Epithelial cell of proximal tubule (primary cell): ENCODE data around the gene ANKRD34A. TPM values are rescaled to one million over a fixed set of nuclear protein-coding genes. Genes with fewer than 3 reads are reported as not detected.

Source experiments
- DNase-seq: peaks from one replicate; pipeline ENCODE4 v3.0.0-alpha.2; 2011; ENCODE audit warnings: low read depth
- H3K4me3 ChIP-seq: 2 replicates; pipeline ENCODE4 v1.5.1; 2011; ENCODE audit warnings: low read depth, mild to moderate bottlenecking, low read length
- total RNA-seq: library from RNA; depleted of rRNA; stranded (reverse); fragments of >200 nt; gene quantifications from 2 replicates; pipeline ENCODE4 v1.2.3, GENCODE V29; 2015
- TF ChIP-seq, protein P1 (sequence below): conservative IDR thresholded peaks from 2 replicates; pipeline ENCODE4 v1.5.1; 2012; ENCODE audit warnings: low read depth, mild to moderate bottlenecking, low read length

Gene ANKRD34A
- total RNA-seq, 1 donor from 2014 or later = 0.06 TPM

DNA sequence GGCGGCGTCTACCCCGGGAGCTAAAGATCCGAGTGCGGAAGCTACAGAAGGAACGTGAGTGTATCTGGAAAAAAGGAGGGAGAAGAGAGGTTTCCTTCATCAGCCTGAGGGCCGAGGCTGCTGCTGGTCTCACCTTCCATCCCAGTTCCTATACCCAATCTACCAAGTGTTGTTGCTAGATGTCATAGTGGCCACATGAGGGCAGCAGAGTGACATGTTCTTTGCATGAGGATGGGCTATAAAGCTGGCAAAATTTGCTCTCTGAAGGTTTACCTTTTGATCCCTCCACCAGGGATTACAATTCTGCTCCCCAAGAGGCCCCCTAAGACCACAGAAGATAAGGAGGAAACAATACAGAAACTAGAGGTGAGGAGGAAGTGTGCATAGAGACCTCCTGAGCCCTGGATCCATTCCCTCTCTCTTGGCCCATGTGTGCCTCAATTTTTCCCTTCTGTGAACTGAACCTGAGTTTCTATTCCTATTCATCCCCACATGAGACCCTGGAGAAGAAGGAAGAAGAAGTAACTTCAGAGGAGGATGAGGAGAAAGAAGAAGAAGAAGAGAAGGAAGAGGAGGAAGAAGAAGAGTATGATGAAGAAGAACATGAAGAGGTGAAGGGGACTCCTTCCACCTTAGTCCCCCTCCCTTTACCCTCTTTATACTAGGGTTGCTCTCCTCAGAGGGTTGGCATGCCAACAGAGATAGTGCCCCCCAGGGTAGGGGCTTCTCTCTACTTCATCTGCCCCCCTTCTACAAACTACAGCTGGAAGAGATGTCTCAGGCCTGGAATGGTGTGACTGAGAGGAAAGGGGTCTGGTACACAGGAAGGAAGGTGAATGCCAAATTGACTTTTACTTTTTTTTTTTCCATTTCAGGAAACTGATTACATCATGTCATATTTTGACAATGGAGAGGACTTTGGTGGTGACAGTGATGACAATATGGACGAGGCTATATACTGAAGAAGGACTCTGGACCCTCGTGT, 13.4 kb upstream of the ANKRD34A start:
- DNase-seq = no peak
- H3K4me3 ChIP-seq = no peak overlapping the region
- TF ChIP-seq, protein P1, sequence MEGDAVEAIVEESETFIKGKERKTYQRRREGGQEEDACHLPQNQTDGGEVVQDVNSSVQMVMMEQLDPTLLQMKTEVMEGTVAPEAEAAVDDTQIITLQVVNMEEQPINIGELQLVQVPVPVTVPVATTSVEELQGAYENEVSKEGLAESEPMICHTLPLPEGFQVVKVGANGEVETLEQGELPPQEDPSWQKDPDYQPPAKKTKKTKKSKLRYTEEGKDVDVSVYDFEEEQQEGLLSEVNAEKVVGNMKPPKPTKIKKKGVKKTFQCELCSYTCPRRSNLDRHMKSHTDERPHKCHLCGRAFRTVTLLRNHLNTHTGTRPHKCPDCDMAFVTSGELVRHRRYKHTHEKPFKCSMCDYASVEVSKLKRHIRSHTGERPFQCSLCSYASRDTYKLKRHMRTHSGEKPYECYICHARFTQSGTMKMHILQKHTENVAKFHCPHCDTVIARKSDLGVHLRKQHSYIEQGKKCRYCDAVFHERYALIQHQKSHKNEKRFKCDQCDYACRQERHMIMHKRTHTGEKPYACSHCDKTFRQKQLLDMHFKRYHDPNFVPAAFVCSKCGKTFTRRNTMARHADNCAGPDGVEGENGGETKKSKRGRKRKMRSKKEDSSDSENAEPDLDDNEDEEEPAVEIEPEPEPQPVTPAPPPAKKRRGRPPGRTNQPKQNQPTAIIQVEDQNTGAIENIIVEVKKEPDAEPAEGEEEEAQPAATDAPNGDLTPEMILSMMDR = peak; percentile 91

DNA sequence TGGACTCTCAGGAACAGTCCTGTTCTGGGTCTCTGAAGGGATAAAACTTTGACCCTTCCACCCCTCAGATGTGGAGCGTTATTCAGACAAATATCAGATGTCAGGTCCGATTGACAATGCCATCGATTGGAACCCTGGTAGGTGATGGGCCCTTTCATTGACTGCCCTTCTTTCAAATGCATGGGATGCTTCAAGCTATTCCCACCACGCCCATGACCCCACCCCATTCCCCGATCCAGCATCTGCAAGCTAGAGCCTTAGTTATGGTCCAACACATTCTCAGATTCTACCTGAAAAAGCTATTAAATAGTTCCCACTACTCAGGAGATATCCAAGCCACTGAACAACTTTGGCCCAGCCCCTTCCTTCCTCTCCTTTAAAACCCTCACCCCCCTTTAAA, 12.6 kb upstream of the ANKRD34A start:
- DNase-seq = no peak
- H3K4me3 ChIP-seq = no peak overlapping the region
- TF ChIP-seq, protein P1 = no peak

DNA sequence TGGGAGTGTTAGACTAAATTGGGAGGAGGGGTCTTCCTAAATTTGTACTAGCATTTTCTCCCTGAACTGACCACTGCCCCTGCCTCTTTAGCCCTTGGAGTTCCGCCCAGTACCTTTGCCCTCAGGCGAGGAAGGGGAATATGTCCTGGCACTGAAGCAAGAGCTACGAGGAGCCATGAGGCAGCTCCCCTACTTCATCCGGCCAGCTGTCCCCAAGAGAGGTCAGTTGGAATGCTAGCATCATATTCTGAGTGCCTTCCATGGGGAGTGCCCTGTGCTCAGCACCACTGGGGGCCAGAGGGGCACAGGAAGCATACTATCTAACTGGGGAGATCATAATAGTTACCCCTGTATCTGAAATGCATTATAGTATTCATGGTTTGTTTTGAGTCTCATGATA, 10.8 kb upstream of the ANKRD34A start:
- H3K4me3 ChIP-seq = no peak overlapping the region
- no peak for DNase-seq

DNA sequence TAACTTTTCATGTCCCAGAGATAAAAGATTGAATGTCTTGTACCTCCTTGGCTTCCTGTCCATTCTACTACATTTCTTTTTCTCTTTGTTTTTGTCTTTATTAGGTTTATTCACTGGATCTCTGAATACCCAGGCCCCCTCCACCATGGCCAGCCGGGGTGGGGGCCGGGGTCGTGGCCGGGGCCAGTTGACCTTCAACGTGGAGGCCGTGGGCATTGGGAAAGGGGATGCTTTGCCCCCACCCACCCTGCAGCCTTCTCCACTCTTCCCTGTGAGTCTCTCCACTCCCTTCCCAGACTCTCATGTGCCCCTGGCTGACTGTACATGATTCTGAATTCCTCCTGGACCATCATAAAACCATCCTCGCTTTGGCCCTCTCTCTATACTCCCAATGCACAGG, 10.3 kb upstream of the ANKRD34A start:
- no peak for DNase-seq
- H3K4me3 ChIP-seq = no peak overlapping the region
- TF ChIP-seq, protein P1 = no peak

More for the DNA sequence above, 10.8 kb upstream of the ANKRD34A start:
- TF ChIP-seq, protein P1 = no peak

DNA sequence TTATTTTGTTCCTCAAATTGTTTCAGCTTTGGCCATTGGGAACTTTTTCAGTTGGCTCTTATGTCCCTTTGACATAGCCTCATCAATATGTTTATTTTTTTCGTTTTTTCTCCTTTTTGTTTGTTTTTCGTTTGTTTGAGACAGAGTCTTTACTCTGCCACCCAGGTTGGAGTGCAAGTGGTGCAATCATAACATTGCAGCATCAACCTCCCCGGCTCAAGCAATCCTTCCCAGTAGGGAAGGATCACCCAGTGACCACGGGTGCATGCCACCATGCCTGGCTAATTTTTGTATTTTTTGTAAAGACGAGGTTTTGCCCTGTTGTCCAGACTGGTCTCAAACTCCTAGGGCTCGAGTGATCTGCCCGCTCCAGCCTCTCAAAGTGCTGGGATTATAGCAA, 8.2 kb upstream of the ANKRD34A start:
- TF ChIP-seq, protein P1 = no peak
- H3K4me3 ChIP-seq = no peak overlapping the region
- no peak for DNase-seq

DNA sequence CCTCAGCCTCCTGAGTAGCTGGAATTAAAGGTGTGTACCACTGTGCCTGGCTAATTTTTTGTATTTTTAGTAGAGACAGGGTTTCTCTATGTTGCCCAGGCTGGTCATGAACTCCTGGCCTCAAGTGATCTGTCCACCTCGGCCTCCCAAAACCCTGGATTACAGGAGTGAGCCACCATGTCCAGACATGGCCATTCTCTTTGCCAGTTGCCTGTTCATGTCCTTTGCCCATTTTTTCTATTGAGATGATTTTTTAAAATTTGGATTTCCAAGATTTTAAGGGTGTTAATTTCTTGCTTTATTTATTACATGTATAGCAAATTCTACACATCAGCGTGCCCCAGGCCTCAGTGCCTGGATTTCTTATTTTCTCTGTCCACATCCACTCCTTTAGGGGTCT, 2.9 kb upstream of the ANKRD34A start:
- TF ChIP-seq, protein P1 = no peak
- no peak overlapping the region for H3K4me3 ChIP-seq
- DNase-seq = no peak
